HEK293T (cell line): ENCODE measurements around the gene NPHP4.

Source experiments
- CTCF ChIA-PET: fragments of 350-600 bp; formaldehyde crosslinking; extraction: SDS; loops from one replicate; lab custom pipeline; 2021; ENCODE audit warnings: antibody characterized with exemption, inconsistent platforms; lab: Yijun Ruan, JAX
- POLR2A ChIA-PET: fragments of 350-600 bp; formaldehyde crosslinking; extraction: SDS; loops from one replicate; lab custom pipeline; 2020; ENCODE audit warnings: antibody characterized with exemption, inconsistent platforms; lab: Yijun Ruan, JAX
- DNase-seq: peaks from one replicate; pipeline ENCODE4 v3.0.0; 2012; ENCODE audit warnings: mixed read lengths; ENCODE audit errors: extremely low spot score
- ARNT ChIP-seq: fragments of 450-650 bp; IDR thresholded peaks from 2 replicates; pipeline ENCODE4 v1.6.1; 2017; ENCODE audit warnings: mild to moderate bottlenecking
- BHLHE40 ChIP-seq: fragments of 450-650 bp; IDR thresholded peaks from 2 replicates; pipeline ENCODE4 v1.6.1; 2016; ENCODE audit warnings: mild to moderate bottlenecking, moderate library complexity, borderline replicate concordance
- CTBP1 ChIP-seq: fragments of 450-650 bp; IDR thresholded peaks from 2 replicates; pipeline ENCODE4 v1.6.1; 2016; ENCODE audit warnings: borderline replicate concordance
- ELF4 ChIP-seq: fragments of 450-650 bp; IDR thresholded peaks from 2 replicates; pipeline ENCODE4 v1.6.1; 2017; ENCODE audit warnings: antibody characterized with exemption
- FOXA1 ChIP-seq: fragments of 450-650 bp; IDR thresholded peaks from 2 replicates; pipeline ENCODE4 v1.6.1; 2016; ENCODE audit warnings: mild to moderate bottlenecking
- FOXK2 ChIP-seq: fragments of 450-650 bp; IDR thresholded peaks from 2 replicates; pipeline ENCODE4 v1.6.1; 2016; ENCODE audit warnings: mild to moderate bottlenecking
- FOXM1 ChIP-seq: fragments of 450-650 bp; IDR thresholded peaks from 2 replicates; pipeline ENCODE4 v1.6.1; 2017; ENCODE audit warnings: mild to moderate bottlenecking, borderline replicate concordance
- HDGF ChIP-seq: fragments of 450-650 bp; IDR thresholded peaks from 2 replicates; pipeline ENCODE4 v1.6.1; 2017; ENCODE audit warnings: antibody characterized with exemption, borderline replicate concordance
- L3MBTL2 ChIP-seq: fragments of 450-650 bp; conservative IDR thresholded peaks from 2 replicates; pipeline ENCODE4 v1.6.1; 2016; ENCODE audit warnings: mild to moderate bottlenecking
- LEF1 ChIP-seq: fragments of 450-650 bp; IDR thresholded peaks from 2 replicates; pipeline ENCODE4 v1.6.1; 2017; ENCODE audit warnings: mild to moderate bottlenecking, borderline replicate concordance
- NFRKB ChIP-seq: fragments of 450-650 bp; IDR thresholded peaks from 2 replicates; pipeline ENCODE4 v1.6.1; 2016; ENCODE audit warnings: mild to moderate bottlenecking, moderate library complexity
- SP1 ChIP-seq: fragments of 450-650 bp; IDR thresholded peaks from 2 replicates; pipeline ENCODE4 v1.6.1; 2017
- SUZ12 ChIP-seq: fragments of 450-650 bp; IDR thresholded peaks from 2 replicates; pipeline ENCODE4 v1.6.1; 2016; ENCODE audit warnings: mild to moderate bottlenecking
- TARDBP ChIP-seq: fragments of 450-650 bp; IDR thresholded peaks from 2 replicates; pipeline ENCODE4 v1.6.1; 2016
- ZNF384 ChIP-seq: fragments of 450-650 bp; IDR thresholded peaks from 2 replicates; pipeline ENCODE4 v1.6.1; 2016
- TF ChIP-seq, protein P1 (sequence below): fragments of 450-650 bp; IDR thresholded peaks from 2 replicates; pipeline ENCODE4 v1.6.1; 2016

Gene NPHP4

GRCh38 chr1:6012529-6013318 is 20.5 kb upstream of the NPHP4 start:
- TF ChIP-seq TARDBP (no peak), CTBP1 (no peak), BHLHE40 (no peak), ZNF384 (no peak), L3MBTL2 (no peak), FOXM1 (no peak), HDGF (no peak), SP1 (no peak), ELF4 (no peak), FOXK2 (no peak), SUZ12 (no peak), LEF1 (no peak)
- ChIA-PET POLR2A (no interaction called here), CTCF (no interaction called here)
- no peak for DNase-seq

DNA sequence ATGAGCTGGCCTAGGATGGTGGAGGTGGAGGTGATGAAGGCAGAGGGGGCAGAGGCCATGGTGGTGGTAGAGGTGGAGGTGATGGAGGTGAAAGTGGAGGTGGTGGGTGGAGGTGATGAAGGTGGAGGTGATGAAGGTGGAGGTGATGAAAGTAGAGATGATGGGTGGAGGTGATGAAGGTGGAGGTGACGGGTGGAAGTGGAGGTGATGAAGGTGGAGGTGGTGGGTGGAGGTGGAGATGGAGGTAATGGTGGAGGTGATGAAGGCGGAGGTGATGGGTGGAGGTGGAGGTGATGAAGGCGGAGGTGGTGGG is 19.7 kb upstream of the NPHP4 start:
- POLR2A ChIA-PET = no interaction called here
- TF ChIP-seq BHLHE40 (no peak), NFRKB (no peak), ARNT (no peak), TARDBP (no peak), FOXK2 (no peak), SUZ12 (no peak), SP1 (no peak), FOXM1 (no peak), CTBP1 (no peak), LEF1 (no peak), L3MBTL2 (no peak), ZNF384 (no peak), ELF4 (no peak), FOXA1 (no peak), HDGF (no peak)
- TF ChIP-seq, protein P1, sequence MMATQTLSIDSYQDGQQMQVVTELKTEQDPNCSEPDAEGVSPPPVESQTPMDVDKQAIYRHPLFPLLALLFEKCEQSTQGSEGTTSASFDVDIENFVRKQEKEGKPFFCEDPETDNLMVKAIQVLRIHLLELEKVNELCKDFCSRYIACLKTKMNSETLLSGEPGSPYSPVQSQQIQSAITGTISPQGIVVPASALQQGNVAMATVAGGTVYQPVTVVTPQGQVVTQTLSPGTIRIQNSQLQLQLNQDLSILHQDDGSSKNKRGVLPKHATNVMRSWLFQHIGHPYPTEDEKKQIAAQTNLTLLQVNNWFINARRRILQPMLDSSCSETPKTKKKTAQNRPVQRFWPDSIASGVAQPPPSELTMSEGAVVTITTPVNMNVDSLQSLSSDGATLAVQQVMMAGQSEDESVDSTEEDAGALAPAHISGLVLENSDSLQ = no peak
- CTCF ChIA-PET = no interaction called here
- no peak for DNase-seq

GRCh38 chr1:6011161-6011945 is 19.1 kb upstream of the NPHP4 start:
- DNase-seq = no peak
- TF ChIP-seq FOXK2 (no peak), SP1 (no peak), ARNT (no peak), SUZ12 (no peak), HDGF (no peak), LEF1 (no peak), NFRKB (no peak), CTBP1 (no peak), TARDBP (no peak), ZNF384 (no peak), FOXM1 (no peak), FOXA1 (no peak), ELF4 (no peak), L3MBTL2 (no peak)
- TF ChIP-seq, protein P1 = no peak
- ChIA-PET CTCF (no interaction called here), POLR2A (no interaction called here)

DNA sequence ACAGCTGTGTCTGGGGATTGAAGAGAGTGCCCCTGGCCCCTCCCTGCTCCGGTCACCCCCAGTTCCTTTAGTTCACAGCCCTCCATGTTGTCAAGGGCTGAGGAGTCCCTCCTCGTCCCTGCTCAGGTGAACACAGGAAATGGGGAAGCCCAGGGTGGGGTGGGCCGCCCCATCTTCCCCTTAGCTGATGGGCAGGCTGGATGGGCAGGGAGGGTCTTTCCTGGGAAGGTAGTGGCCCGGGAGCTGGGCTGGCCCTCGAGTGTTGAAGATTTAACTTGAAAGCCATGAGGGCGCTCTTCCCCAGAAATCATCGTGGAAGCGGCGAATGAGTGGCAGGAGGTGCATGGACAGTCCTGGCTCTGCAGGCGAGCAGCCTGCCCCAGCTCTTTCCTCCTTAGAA is 18.3 kb upstream of the NPHP4 start:
- ChIA-PET CTCF (no interaction called here), POLR2A (no interaction called here)
- no peak for TF ChIP-seq LEF1
- TF ChIP-seq FOXA1 = no peak
- no peak for TF ChIP-seq CTBP1
- TF ChIP-seq ARNT = no peak
- no peak for TF ChIP-seq FOXM1
- no peak for TF ChIP-seq SUZ12
- TF ChIP-seq, protein P1 = no peak
- no peak for TF ChIP-seq NFRKB
- no peak for TF ChIP-seq ZNF384
- no peak for TF ChIP-seq TARDBP
- no peak for DNase-seq

DNA sequence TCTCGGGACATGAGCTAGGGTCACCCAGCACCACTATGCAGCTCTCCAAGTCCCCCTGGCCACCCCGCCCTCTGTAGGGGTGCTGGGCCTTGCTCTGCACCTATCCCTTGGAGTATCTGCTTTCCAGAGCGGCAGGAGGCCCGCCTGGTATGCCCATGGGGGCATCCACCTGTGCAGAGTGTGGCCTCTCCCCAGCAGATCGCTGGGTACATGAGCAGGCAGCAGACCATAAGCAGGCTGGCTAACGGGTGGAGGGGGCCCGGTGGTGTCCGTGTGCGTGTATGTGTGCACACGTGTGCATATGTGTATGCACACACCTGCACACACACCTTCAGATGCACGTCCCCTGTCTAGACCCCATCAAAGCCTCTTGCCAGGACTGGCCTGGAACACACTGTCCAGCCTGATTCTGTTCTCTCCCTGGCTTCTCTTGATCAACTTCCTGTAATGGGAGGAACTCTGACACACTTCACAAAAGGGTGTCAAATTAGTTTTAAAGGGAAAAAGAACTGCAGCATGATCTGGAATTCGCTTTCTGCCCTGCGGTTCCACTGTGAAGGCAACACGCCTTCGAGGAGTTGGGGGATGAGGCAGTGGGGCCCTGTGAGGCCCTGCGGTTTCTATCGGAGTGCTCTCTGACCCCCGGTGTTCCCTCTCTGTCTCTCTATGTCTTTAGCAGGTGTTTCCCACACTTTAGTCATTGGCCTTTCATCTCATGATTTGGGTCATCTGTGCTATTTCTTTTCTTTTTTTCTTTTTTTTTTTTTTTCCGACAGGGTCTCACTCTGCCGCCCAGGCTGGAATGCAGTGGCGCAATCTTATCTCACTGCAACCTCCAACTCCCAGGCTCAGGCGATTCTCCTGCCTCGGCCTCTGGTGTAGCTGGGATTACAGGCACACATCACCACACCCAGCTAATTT is 17.2 kb upstream of the NPHP4 start:
- POLR2A ChIA-PET = no interaction called here
- no peak for DNase-seq
- TF ChIP-seq SP1 (no peak), CTBP1 (no peak), LEF1 (no peak), FOXM1 (no peak), SUZ12 (no peak), NFRKB (no peak), FOXK2 (no peak), HDGF (no peak), FOXA1 (no peak), BHLHE40 (no peak)
- TF ChIP-seq, protein P1 = no peak
- CTCF ChIA-PET = interaction anchor here (1.6 kb wide), 1 partner anchor 25 kb away, joined by 4 read pairs; no protein-coding TSS in a partner anchor
